H1 (cell line): ENCODE measurements around the gene SCAMP2.
"Not testable (repeated sequence)": the region's sequence is repeated elsewhere in the genome, so short reads cannot be mapped to it uniquely, and the experiment has no call there.

Experiments
- CTCF ChIP-seq, 3 experiments: IDR thresholded peaks; 1 replicate in 2 of 3; 2 replicates in 1 of 3; pipeline versions ENCODE4 v1.5.1 to v1.6.1; 2011; ENCODE audit warnings: low read length in 3 of 3, mild to moderate bottlenecking in 3 of 3, inconsistent platforms in 2 of 3, low read depth in 1 of 3, moderate library complexity in 1 of 3; ENCODE audit not compliant: insufficient read depth in 1 of 3; ENCODE audit errors: control extremely low read depth in 1 of 3
- E2F6 ChIP-seq: IDR thresholded peaks from 2 replicates; pipeline ENCODE4 v1.6.1; 2012; ENCODE audit warnings: inconsistent platforms
- EP300 ChIP-seq, 2 experiments: IDR thresholded peaks; 1 replicate in 1 of 2; 2 replicates in 1 of 2; pipeline ENCODE4 v1.6.1; 2011 to 2012; ENCODE audit warnings: low read depth in 2 of 2, low read length in 2 of 2, mild to moderate bottlenecking in 2 of 2, borderline replicate concordance in 1 of 2, inconsistent platforms in 1 of 2, moderate library complexity in 1 of 2
- MAFK ChIP-seq: IDR thresholded peaks from 2 replicates; pipeline ENCODE4 v1.6.1; 2012; ENCODE audit warnings: low read depth, mild to moderate bottlenecking, improper control_type of control experiment, low read length
- NANOG ChIP-seq: IDR thresholded peaks from 2 replicates; pipeline ENCODE4 v1.6.1; 2011; ENCODE audit warnings: low read length, low read depth, mild to moderate bottlenecking, inconsistent platforms; ENCODE audit not compliant: insufficient read depth, poor library complexity, severe bottlenecking
- NRF1 ChIP-seq: IDR thresholded peaks from 2 replicates; pipeline ENCODE4 v1.6.1; 2011; ENCODE audit warnings: mild to moderate bottlenecking, low read depth, low read length, improper control_type of control experiment
- POLR2A ChIP-seq, 2 experiments: IDR thresholded peaks; 1 replicate in 1 of 2; 2 replicates in 1 of 2; pipeline ENCODE4 v1.6.1; 2011; ENCODE audit warnings: low read depth in 2 of 2, low read length in 2 of 2, mild to moderate bottlenecking in 2 of 2; ENCODE audit errors: control extremely low read depth in 1 of 2
- POLR2AphosphoS5 ChIP-seq: IDR thresholded peaks from 2 replicates; pipeline ENCODE4 v1.6.1; 2011; ENCODE audit warnings: low read depth, low read length
- RFX5 ChIP-seq: IDR thresholded peaks from 2 replicates; pipeline ENCODE4 v1.6.1; 2011; ENCODE audit warnings: low read depth, low read length, improper control_type of control experiment, borderline replicate concordance
- RNF2 ChIP-seq: fragments of 200-900, 300-1000 bp; sonication (generic); IDR thresholded peaks from 2 replicates; pipeline ENCODE4 v1.7.1; 2016; ENCODE audit warnings: borderline replicate concordance, low read depth, mild to moderate bottlenecking, antibody characterized with exemption, low read length; ENCODE audit not compliant: poor library complexity, severe bottlenecking; ENCODE audit errors: missing control alignments
- TAF1 ChIP-seq: IDR thresholded peaks from 2 replicates; pipeline ENCODE4 v1.6.1; 2011; ENCODE audit warnings: mild to moderate bottlenecking, low read depth, low read length
- ZNF274 ChIP-seq: IDR thresholded peaks from 2 replicates; pipeline ENCODE4 v1.7.0; 2012; ENCODE audit warnings: low read length, borderline replicate concordance; ENCODE audit errors: extremely low read depth

GRCh38 chr15:74887537-74888193, 14.5 kb upstream of the SCAMP2 start:
- TF ChIP-seq NANOG; CTCF (IDR thresholded peaks at IDR 0.05; ENCODE audit: control extremely low read depth in 1 of 3, insufficient read depth in 1 of 3, low read depth in 1 of 3, low read length in 3 of 3); EP300 (IDR thresholded peaks at IDR 0.05; ENCODE audit: borderline replicate concordance in 1 of 2, low read depth in 2 of 2, low read length in 2 of 2); POLR2AphosphoS5; ZNF274; RFX5; E2F6; TAF1; POLR2A (IDR thresholded peaks at IDR 0.05; ENCODE audit: control extremely low read depth in 1 of 2, low read depth in 2 of 2, low read length in 2 of 2); RNF2; NRF1; MAFK: not testable (repeated sequence)
